ENCODE measurements around the gene SYP.

SYP gene

DNA sequence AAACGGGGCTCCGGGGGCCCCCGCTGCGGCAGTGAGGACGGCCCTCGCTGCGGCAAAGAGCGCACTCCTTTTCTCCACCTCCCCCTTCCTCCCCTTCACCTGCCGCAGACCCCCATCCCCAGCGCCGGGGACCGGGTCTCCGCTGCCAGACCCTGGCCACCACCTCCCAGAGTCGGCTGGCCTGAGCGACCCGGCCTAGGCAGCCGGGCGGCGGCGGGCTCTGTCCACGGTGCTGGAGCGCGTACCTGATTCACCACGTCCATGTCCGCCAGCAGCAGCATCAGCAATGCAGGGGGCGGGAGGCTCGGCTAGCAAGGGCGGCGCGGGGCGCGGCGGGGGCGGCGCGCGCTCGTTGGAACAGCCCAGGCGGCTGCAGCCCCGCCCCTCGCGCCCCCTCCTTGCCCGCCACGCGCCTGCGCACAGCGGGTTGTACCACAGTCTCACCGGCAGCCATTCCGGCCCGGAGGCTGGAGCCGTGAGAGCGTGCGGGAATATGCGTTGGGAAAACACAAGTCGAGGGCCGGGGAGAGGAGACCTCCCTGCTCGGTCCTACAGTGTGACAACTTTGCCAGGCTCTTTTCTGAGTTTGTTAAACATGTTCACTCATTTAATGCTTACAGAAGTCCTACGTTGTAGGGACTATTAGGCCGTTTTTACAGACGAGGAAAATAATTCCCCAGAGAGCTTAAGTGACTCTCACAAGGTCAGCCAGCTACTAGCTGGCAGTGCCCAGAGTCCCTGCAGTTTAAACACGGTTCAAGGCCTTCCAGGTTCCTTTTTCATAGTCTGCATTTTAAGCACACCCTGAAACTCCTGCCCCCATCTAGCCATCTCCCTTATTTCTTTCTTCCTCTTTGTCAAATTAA, at the start of gene SYP:
TSS of gene SYP (minus strand) at position 288 of the 866 bp plus-strand sequence. CDS start at position 281, 7 bp downstream.
- DNase-seq (ENCODE audit: low read depth): peak; percentile 71

DNA sequence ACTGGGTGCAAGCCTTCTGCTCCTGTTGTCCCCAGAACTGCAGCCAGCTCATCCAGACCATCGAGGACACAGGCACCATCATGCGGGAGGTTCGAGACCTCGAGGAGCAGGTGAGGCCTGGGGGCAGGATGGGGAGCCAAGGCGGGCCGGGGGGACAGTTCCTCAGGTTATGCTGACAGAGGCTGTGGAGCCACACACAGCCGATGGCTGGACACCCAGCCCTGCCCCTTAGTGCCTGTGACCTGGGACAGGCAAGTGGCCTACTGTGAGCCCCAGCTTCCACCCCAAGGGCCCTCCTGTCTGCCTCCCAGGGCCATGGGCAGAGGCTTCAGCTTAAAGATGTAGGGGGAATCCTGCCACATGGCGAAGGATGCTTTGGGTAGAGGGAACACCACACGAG, 49.6 kb upstream of the SYP start:
- no peak for DNase-seq (ENCODE audit: low read depth)

DNA sequence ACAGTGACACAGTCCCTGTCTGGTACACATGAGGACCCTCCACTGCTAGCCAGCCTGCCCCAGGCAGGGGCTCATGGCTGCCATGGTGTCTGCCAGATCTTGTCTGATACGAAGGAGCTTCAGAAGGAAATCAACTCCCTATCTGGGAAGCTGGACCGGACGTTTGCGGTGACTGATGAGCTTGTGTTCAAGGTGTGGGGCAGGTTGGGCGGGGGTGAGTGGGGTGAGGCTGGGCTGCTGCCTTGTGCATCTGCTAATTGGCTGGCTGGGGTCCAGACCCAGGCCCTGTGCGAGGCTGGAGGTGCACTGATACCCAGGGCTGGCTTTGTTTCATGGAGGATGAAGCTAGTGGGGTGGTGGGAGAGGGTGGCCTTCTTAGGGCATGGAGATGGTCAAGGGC, 49.1 kb upstream of the SYP start:
- no peak for DNase-seq (ENCODE audit: low read depth)

DNA sequence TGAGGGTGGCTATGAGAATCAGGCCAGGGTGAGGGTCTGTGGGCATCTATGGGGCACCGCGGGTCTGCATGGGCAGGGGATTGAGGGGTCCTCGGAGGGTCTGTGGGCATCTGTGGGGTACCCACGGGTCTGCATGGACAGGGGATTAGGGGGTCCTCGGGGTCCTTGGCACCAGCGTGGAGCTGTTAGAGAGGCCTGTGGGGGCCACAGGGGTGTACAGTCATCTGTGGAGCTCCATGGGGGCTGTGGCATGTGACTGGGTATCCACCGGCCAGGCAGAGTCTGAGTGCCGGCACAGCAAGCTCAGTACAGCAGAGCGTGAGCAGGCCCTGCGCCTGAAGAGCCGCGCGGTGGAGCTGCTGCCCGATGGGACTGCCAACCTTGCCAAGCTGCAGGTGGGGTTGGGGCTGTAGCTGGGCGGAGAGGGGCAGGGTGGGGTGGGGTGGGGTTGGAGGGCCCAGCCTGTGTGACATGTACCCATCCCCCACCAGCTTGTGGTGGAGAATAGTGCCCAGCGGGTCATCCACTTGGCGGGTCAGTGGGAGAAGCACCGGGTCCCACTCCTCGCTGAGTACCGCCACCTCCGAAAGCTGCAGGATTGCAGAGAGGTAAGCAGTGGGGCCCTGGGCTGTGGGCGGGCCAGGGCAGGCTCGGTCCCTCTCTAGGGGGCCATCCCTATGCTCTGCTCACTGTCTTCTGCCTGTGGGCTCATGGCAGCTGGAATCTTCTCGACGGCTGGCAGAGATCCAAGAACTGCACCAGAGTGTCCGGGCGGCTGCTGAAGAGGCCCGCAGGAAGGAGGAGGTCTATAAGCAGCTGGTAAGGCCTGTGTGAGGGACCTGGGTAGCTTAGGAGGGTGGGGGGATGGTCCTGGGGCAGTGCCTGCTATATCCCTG, 48.2 kb upstream of the SYP start:
- no peak for DNase-seq (ENCODE audit: low read depth)

DNA sequence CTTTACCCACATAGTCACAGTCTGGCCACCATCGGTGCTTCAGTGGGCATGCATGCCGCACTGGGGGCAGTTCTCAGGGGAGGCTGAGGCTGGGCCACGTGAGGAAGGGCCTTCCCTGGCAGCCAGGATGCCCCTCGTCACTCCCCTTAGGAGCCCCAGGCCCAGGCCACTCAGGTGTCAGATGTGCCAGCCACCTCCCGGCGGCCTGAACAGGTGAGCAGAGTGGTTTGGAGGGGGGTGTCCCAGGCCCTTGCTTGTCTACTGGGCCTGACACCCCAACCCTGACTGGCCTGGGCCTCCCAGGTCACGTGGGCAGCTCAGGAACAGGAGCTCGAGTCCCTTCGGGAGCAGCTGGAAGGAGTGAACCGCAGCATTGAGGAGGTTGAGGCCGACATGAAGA, 47.4 kb upstream of the SYP start:
- no peak for DNase-seq (ENCODE audit: low read depth)

DNA sequence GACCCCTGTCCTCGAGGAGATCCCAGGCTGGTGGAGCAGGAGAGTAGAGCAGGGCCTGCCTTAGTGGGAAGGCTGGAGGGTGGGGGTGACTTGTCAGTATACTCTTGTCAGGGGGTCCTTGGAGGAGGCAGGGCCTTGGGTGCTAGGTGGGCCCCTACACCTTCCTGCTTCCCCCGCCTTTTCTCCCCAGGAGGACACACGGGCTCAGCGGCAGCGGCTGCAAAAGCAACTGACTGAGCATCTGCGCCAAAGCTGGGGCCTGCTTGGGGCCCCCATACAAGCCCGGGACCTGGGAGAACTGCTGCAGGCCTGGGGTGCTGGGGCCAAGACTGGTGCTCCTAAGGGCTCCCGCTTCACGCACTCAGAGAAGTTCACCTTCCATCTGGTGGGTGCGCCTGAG, 46.5 kb upstream of the SYP start:
- no peak for DNase-seq (ENCODE audit: low read depth)

DNA sequence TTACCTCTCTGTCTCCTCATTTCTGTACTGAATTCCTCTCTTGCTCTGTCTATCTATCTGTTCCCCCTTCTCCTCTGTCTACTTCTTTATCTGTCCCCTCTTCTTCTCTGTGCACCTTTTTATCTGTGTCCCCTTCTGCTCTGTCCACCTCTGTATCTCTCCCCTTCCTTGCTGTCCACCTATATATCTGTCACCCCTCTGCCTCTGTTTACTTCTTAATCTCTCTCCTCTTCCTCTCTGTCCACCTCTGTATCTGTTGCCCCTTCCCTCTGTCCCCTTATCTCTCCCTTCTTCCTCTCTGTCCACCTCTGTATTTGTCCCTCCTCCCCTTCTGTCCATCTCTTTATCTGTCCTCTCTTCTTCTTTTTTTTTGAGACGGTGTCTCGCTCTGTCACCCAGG, 44.2 kb upstream of the SYP start:
- DNase-seq (ENCODE audit: low read depth): no peak

DNA sequence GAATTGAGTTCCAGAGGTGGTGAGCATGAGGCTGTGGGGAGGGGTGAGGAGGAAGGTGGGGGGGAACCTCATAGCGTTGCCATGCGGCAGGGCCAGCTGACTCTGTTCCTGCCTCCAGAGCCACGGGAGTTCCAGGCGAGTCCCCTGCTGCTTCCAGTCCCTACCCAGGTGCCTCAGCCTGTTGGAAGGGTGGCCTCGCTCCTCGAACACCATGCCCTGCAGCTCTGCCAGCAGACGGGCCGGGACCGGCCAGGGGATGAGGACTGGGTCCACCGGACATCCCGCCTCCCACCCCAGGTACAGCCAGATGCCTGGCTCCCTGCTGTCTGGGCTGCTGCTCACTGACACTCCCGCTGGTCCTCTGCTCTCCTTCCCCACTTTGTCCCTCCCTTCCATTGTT, 43.2 kb upstream of the SYP start:
- no peak for DNase-seq (ENCODE audit: low read depth)

DNA sequence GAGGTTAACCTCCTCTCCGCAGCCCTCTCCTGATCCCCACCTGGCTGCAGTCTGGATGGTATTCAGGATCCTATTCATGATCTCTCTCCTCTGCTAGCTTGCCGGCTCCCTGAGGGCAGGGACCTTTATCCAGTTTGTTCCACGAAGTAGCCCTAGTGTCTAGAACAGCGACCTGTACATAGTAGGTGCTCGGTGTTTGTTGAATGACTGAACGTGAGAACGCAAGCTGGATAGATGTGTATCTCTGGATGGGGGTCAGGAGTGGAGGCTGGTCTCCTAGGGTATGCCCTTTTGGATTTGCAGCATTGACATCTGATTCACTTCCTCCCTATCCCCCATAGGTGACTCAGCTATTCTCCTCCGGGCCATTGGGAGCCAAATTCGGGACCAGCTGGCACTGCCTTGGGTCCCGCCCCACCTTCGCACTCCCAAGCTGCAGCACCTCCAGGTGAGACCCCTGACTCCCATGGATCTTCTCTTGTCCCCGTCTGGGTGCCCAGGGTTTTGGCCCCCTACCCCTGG, 42.6 kb upstream of the SYP start:
- DNase-seq (ENCODE audit: low read depth): no peak

DNA sequence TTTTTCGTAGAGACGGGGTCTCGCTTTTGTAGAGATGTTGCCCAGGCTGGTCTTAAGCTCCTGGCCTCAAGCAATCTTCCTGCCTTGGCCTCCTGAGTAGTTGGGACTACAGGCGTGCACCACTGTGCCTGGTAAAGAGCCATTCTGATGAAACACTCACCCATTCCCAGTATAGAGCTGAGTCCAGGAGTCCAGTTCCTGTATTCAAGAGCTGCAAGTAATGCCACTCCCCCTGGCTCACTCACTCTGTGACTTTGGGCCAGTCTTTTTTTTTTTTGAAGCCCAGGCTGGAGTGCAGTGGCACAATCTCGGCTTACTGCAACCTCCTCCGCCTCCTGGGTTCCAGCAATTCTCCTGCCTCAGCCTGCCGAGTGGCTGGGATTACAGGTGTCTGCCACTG, 38.7 kb upstream of the SYP start:
- no peak for DNase-seq (ENCODE audit: low read depth)

DNA sequence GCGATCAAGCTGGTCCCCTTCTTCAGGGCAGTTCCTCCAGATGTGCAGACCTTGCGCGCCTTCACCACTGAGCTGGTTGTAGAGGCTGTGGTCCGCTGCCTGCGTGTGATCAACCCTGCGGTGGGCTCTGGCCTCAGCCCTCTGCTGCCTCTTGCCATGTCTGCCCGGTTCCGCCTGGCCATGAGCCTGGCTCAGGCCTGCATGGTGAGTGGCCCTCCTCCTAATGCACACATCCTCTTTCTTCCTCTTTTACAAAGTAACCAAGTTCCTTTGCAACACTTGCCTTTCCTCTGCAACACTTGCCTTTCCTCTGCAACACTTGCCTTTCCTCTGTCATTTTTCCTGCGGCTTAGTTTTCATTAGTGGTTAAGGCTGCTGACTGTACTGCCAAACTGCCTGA, 37.1 kb upstream of the SYP start:
- no peak for DNase-seq (ENCODE audit: low read depth)

DNA sequence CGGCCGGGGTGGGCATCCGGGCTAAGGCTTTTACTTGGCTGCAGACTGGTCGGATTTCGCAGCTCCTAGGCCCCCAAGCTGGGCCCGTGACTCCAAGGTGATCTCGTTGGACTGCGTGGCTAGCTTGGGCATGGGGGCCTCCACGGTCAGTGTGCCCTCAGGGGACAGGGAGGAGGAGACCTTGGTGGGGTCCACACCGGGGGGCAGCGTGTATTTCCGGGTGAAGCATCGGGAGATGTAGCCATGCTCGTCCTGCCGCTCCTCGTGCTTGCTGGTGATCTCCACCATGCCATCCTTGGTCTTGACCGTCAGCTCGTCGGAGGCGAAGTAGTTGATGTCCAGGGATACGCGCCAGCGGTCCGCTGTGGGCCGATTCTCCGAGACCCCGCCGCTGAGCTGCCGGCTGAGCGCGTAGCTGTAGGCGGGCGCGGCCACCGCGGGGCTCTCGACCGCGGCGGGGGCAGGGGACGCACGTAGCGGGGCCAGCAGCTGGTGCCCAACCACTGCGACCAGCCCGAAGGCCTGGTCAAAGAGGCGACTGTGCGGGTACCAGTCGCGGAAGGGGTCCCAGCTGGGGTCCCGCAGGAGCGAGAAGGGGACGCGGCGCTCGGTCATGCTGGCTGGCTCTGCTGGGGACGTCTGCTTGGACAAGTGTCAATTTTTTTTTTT, 34.0 kb upstream of the SYP start:
- no peak for DNase-seq (ENCODE audit: low read depth)

DNA sequence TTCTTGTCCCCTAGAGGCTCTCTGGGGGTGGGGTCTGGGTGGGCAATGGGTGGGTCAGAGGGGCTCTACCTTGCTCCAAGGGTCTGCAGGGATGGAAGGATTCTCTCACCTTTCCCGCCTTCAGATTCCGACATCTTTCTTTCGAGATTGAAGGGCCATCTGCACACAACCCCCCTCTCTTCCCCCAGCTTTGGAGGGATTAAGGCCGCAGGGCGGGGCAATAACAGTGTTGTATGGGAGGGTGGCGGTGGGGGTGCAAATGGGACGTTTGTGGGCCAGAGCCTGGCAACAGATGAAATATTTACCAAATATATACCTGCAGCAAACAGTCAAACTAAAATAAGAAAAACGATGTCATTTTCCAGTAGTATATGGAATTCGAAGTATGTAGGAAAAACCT, 33.2 kb upstream of the SYP start, which contains the start of gene CACNA1F:
TSS of gene CACNA1F (minus strand) at position 165 of the 400 bp plus-strand sequence. CDS start at position 134, 31 bp downstream.
- DNase-seq (ENCODE audit: low read depth): no peak

DNA sequence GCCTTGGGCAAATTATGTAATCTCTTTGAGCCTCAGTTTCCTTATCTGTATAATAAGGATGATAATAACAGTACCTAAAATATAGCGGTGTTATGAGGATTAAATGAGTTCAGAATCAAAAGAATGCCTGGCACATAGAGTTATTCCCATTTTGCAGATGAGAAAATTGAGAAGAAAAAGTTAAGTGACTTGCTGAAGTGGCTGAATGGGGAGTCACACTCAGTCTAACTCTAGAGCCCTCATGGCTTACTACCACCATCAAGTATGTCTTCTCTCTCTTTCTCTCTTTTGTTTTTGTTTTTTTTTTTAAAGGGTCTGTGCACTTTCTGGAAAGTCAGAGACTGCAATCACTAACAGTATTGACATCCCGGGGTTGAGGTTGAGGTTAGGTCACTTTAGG, 32.5 kb upstream of the SYP start:
- DNase-seq (ENCODE audit: low read depth): no peak

DNA sequence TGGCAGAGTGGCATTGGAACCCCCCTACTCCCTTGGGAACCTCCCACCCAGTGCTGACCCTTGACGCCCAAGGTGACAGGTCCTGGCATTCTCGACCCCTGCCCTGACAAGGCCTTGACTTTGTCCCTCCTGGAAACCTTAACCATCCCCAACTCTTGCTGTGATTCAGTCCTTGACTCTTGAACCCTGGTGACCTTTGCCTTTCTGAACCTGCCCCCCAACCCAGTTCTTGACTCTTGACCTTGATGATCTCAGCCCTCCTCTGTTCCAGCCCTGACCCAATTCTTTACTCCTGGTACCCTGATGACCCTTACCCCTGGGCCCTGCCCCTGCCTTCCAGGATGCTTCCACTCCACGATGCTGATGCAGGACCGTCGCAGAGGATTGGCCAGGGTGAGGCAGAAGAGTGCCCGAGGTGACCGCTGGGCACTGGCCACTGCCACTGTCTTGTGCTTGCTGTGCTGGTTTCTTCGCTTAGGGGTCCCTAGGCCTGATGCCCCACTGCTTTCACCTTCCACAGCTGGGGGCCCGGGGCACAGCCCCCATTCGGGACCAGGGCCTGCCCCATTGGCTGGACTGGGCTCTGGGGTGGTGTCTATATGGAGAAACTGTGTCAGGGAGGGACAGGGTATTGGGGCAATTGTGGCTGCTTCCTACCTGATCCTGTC, 31.5 kb upstream of the SYP start:
- no peak for DNase-seq (ENCODE audit: low read depth)

DNA sequence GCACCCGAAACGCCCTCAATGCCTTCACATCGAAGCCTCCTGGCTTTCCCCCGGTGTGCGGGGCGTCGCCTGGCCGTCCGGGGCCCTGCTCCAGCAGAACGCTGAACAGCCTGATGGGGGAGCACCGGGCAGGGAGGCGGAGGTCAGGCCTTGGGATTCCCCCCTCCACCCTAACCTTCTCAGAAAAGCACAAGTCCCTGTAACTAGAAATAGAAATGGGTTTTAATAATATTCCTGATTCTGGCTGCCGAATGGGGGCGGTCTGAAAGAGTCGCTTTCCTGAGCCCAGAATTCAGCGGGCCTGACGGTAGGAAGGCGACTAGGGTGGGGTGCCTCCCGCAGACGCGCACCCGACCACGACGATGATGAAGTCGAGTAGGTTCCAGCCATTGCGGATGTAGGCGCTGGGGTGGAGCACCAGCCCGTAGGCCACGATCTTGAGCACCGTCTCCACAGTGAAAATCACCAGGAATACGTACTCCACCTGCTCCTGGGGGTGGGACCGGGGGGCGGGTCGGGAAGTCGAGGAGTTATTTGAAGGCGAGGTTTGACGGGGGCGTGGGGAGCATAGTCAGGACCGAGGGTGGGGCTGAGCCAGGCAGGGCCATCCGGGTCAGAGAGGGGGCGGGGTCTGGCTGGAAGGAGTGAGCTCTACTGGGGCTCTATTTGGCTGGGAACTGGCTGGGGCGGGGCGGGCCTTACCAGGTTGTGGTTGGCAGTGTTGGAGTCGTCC, 30.7 kb upstream of the SYP start:
- DNase-seq (ENCODE audit: low read depth): peak; percentile 11

DNA sequence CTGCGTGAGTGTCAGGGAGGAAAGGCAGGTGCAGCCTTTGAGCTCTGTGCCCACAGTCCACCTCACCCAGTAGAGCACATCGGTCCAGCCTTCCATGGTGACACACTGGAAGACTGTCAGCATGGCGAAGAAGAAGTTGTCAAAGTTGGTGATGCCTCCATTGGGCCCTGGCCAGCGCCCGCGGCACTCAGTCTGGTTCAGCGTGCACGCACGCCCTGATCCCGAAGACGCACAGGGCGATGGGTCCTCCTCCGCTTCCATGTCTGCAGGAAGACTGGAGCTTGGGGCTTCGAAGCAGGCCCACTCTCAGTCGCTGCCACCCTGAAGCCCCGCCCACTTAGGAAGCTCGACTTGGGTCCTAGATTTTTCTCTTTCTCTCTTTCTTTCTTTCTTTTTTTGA, 28.2 kb upstream of the SYP start:
- DNase-seq (ENCODE audit: low read depth): no peak

DNA sequence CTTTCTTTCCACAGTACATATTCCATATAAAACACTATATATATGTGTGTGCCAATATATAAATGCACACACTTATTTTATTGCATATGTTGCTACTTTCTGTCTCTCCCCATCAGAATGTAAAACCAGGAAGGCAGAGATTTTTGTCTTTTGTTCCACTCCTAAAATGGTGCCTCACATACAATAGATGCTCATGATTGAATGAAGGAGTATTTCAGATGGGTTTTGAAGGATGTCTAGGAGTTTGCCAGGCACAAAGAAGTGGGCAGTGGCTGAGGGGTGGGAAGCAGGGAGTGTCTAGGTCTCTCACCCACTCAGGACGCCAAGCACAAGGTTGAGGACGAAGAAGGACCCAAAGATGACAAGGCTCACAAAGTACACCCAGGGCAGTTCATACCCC, 27.7 kb upstream of the SYP start:
- DNase-seq (ENCODE audit: low read depth): no peak

DNA sequence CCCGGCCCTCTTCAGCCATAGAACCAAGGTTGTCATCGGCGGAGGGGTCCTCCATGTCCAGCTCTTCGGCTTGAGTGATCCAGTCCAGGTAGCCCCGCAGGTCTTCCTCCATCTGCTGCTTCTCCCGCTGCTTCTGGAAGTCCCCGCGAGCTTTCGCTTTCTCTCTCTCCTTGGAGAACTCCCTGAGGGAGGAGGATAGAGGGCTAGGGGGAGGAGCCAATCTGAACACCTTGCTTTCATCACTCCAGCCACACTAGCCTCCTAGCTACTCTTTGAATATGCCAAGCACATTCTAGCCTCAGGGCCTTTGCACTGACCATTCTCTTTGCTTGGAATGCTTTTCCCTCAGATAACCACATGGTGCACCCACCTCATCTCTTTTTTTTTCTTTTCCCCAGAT, 27.0 kb upstream of the SYP start:
- DNase-seq (ENCODE audit: low read depth): no peak

DNA sequence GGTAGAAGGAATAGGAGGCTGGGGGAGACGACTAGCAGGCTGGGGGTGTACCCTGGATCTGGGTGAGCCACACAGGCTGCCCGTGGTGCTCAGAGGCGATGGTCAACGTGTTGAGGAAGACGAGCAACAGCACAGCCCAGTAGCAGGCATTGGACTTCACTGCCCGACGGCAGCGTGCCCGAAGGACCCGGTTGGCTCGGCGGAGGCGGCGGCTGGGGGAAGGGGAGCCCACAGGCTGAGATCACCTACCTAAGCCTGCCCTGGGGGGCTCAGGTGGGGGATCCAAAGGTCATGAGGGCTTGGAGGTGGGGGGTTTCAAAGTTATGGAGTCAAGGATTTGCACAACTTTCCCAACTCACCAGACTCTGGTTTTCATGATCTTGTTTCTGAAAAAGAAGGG, 25.9 kb upstream of the SYP start:
- no peak for DNase-seq (ENCODE audit: low read depth)

DNA sequence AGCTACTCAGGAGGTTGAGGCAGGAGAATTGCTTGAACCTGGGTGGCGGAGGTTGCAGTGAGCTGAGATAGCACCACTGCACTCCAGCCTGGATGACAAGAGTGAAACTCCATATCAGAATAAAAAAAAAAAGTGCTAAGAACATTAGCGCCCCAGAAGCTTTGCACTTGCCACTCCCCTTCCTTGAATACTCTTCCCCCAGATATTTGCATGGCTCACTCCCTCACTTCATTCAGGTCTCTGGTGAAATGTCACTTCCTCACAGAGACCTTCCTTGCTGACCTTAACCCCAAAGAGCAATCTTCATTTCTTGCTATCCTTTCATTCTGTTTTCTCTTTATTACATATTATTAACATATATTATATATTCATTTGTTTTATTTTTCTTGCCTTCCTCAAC, 21.9 kb upstream of the SYP start:
- DNase-seq (ENCODE audit: low read depth): no peak

All from stimulated activated CD8-positive, alpha-beta memory T cell treated with anti-CD3 and anti-CD28 coated beads, Interleukin-15, amount 100 ng/mL, for 24 hours (primary cell).